RPMI8226 (cell line): ENCODE data around the gene KRT84.

Experiments
- DNase-seq: peaks from one replicate; pipeline ENCODE4 v3.0.0-alpha.2; 2015

Gene KRT84

DNA sequence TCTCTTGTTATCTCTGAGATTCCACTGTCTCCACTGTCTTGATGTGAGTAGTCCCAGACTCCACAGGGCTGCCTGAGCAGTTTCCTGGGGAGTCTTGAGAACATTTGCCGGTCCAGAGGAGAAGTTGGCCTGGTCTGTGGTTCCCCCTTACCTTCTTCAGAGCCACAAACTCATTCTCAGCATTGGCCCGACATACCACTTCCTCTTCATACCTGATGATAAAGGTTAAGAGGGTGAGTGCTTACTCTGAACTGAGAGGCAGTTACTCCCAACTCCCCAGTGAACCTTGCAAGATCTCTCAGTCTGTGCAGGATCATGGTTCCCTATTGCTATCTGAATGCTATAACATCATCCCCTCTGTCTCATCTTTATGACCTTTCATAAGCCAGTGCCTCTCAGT lies 2.6 kb downstream of the KRT84 start:
- peak; percentile 23 for DNase-seq

DNA sequence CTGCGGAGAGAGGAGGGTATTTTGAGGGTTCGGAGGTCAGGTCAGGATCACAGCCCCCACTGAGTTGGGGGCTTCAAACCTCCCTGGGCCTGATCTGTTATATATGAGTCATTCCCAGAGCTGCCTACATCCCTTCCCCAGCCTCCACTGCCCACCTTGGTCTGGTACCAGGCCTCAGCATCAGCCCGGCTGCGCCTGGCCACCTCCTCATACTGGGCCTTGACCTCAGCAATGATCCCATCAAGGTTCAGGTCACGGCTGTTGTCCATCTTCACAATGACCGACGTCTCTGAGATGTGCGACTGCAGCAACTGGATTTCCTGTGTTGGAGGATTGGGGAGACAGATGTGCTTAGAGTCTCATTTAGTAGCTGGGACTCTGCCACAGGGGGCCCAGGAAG lies 4.2 kb downstream of the KRT84 start:
- DNase-seq: no peak

DNA sequence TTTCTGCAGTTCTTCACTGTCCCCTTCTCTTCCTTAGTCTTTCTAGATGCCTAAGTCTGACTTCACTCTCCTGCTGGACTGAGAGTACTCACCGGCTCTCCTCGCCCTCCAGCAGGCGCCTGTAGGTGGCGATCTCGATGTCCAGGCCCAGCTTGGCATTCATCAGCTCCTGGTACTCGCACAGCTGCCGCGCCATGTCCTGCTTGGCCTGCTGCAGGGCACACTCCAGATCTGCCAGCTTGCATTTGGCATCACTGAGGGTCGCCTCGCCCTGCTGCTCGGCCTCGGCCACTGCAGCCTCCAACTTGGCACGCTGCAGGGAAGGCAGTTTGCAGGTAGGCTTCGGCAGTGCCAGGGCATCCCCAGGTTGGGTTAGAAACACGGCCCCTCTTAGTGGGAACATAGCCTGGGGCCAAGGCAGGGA lies 5.2 kb downstream of the KRT84 start:
- DNase-seq: peak; percentile 66

DNA sequence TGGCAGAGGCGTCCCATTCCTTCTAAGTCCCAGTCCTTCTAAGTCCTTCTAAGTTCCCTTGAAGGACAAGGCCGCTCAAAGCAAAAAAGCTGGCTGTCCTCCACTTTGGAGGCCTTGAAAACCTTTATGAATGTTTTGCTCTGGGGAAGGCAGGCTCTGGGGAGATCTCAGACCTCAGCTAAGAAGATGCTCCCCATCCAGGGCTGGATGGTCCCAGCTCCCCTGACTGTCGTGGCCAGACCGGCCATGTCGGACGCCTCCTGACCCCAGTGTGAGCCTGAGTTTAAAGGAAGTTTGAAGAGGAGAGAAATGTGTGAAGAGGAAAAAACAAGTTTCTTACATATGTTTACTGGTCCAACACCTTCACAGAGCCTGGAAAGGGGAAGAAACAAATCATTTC lies 5.9 kb downstream of the KRT84 start:
- no peak for DNase-seq

DNA sequence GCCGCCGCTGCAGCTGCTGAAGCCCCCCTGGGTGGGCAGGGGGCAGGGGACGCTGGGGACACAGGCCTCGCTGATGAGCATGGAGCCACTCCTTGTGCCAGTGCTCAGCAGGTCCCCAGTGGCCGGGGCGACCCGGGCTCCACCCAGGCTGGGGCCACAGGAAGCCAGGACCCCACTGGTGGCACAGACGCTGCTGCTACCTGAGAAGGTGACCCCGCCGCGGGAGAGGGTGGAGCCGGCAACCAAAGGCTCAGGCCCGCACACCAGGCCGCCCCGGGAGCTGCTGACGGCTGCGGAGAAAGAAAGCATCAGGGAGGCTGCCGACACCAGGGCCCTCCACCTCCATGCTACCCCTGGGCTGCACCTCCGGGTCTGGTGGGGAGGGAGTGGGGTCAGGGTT lies 7.4 kb downstream of the KRT84 start:
- no peak for DNase-seq

DNA sequence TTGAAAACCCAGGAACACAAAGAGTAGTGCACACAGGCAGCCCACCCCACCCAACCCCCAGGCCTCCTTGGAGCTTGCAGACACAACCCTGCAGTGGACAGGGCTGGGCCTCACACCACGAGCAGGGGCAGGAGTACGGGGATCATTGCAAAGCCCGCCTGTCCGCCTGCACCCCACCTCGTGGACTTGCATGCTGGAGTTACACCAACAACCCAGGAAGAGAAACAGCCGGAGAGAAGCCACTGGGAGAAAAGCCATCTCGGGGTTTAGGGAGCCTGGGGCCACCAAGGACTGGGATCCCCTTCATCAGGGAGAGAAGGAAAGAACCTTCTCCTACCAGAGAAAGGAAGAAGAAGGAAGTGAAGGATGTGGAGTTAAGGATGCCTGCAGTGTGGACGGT lies 8.2 kb downstream of the KRT84 start:
- DNase-seq: no peak

DNA sequence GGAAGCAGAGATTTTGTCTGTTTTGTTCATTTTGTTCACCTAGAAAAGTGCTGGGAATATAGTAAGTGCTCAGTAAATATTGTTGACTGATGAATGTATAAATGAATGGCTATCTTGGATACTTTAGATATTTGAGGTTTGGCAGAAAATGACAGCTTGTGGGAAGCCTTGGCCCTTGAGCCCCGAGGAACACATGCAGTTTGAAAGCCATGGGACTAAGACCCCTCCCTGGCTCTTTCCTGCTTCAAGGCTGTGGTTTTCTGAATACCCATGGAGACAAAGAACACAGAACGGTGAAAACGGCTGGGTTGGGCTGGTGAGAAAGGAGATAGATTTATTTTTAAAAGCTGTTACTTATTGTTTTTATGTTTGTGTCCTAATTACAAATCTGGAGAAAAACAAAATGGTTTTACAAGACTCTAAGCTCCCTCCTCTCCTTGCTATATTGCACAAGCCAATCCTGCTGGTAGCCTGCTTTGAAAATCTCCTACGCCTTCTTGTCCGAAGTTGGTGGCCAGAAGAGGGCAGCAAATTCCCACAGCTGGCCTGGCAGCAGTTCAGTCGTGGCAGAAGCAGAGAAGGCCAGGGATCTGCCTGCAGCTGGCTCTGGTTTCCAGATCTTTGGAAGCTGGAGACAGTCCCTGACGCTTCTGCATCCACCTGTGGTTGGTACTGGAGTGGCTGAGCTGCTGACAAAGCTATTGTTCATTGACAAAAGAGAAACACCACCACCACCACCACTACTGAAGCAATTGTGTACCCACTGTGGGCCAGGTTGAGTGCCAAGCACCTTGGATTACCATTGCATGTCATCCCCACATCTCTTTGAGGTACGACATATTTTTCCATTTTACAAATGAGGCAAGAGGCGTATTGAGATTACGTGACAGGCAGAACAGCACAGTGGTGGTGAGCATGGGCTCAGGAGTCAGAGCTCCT lies 13.0 kb downstream of the KRT84 start:
- peak; percentile 80 for DNase-seq

DNA sequence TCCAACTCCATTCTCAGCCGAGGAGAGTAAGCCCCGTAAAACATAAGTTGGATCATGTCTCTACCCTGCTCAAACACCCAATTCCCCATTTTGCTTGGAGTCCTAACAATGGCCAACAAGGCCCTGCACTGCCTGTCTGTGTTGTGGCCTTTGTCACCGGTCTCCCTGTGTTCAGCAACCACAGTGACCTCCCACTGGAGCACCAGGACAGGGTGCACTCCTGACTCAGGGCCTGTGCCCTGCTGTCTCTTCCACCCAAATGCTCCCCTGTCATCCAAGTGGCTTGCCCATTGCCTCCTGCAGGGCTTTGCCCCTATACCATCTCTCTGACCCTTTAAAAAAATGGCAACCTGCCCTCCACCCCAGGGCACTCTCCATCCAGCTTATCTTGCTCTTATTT lies 13.7 kb downstream of the KRT84 start:
- DNase-seq: no peak

DNA sequence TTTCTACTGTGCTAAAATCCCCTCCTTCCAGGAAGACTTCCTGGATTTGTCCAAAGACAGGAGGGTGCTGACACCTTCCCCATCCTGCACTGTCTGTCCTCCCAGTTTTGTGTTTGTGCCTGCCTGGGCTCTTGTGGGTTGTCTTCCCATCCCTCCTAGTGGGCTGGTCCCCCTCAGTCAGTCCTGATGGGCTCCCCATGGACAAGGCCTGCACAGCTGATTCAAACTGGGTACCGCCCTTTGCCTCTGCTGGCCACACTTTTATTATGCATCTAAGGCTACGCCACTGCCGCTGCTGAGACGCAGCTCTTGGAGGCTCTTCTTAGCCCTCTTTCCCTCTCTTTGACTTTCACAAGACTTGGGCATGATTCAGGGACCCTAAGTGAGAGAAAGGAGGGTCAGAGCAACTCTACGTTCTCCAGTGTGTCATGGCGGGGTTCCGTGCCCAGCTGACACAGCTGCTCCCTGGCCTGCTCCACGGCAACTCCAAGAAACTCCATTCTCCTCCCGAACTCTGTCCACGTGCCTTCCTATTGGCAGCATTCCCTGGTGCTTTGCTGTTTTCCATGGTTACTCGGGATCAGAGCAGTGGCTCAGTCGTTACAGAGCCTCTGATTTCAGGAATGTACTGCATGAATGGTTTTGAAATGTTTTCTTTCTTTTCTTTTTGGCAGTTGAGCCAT lies 14.4 kb downstream of the KRT84 start:
- DNase-seq: no peak

DNA sequence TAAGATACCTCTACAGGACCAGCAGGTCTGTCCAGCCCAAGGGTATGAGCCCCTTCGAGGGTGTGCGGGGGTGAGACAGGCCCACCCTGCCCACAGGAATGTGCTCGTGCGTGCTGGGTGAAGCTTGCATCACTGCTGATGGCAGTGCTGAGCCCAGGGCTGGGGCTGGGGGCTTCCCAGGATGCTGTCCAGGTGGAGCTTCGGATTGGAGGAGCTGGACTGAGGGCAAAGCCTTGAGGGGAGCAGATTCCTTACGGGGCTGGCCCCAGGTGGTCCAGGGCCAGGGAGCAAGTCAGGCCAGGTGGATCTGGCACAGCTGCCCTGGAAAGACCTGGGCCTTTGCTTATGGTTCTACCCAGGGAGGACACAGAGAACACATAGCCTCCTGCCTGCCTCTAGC lies 15.6 kb downstream of the KRT84 start:
- no peak for DNase-seq

DNA sequence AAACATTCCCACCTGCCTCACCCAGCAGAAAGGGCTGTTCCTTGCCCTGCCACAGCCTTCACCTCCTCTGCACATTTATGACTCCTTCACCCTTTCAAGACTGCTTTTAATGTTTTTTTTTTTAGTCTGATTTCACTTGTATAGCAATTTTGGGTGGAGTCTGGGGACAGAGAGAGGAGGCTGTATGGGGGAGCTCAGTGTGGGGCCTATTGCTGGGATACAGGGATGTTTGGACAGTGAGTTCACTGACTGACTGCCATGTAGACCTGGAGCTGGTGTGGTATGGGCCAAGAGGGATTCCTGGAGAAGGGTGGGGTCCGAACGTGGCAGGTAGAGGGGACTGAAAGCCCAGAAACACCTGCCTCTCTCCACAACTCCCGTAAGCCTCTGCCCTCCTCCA lies 16.2 kb downstream of the KRT84 start:
- DNase-seq: no peak

DNA sequence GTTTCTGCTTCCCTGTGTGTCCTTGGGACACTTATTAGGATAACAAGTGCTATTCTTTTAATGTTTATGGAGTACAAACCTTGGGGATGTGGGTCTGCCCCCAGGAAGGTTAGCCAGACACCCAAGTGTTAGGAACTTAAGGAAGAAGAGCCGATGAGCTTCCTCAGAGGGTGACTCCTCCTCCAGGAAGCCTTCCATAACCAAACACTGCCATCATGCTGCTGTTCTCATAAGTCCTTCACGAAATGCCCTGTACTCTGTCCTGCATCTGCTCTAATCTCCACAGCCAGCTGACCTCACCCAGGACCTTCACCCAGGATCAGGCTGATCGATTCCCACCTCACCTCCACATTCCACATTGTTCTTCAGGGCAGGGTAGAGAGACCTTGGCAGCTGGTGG lies 16.9 kb downstream of the KRT84 start:
- no peak for DNase-seq

DNA sequence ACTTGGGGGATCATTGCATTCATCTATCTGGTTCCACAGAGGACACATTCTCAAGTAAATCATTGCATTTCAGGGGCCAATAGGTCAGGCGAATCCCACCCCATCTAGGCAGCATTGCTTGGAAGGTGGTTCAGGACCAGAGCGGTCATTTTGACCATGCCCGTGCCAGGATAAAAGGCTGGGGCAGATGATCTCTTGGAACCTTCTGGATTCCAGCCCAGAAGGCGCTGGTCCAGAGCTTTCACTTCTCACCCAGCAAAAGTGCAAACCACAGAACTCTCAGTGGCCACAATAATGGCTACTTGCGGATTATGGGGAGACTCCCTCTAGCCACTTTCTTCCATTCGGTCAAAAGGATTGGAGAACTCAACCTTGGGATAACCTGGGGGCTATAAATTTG lies 17.6 kb downstream of the KRT84 start:
- no peak for DNase-seq

DNA sequence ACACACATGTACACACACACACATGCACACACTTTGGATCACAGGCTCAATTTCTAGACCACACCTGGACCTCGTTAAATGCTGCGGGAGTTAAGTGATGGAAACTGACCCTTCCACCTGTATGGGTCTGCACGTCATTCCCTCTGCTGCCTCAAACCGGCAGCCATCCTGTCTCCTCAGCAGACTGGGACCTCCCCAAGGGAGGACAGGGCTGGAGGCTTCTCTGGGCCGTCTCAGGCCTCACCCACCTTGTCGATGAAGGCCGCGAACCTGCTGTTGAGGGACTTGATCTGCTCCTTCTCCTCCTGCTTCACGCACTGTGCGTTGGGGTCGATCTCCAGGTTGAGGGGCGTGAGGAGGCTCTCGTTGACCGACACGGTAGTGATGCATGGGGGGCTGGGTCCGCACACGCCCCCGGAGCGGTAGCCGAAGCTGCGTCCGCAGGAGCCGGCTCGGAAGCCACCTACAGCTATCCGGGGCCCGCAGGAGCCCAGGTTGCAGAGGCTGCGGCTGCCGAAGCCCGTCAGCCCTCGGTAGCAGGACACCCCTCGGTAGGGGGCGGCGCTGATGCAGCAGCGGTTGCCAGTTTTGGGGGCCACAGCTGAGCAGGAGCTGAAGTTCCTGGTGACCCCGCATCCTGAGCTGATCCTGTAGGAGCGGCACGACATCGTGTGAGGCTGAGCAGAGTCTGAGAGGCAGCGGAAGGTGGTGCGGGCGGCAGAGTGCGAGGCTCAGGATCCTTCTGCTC lies 18.5 kb downstream of the KRT84 start, which contains the start of gene KRT85:
KRT85 (minus strand) TSS at position 744 of the 748 bp plus-strand sequence; CDS start at position 668, 76 bp downstream.
- no peak for DNase-seq

DNA sequence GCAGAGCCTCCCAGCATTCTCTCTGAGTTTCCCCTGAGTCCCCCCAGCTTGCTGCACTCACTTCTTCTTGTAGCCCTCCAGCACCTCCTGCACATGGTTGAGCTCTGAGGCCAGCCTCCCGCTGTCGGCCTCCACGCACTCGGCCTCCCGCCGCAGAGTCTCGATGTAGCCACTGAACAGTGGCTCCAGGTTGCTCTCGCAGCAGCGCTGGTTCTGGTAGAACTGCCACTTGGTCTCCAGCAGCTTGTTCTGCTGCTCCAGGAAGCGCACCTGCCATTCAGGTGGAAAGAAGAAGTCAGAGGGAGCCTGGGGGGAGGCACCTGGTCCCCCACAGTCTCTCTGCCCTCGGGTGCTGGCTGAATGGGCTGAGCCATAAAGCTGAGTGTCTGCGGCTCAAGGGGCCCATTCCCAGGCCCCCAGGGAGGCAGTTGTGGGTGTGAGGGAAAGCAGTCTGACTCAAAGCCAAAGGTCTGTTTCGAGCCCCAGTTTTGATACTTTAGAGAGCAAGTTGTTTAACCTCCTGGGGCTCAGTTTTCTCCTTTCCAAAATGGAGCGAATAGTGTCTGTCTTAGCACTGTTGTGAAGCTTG lies 20.5 kb downstream of the KRT84 start:
- DNase-seq: no peak

DNA sequence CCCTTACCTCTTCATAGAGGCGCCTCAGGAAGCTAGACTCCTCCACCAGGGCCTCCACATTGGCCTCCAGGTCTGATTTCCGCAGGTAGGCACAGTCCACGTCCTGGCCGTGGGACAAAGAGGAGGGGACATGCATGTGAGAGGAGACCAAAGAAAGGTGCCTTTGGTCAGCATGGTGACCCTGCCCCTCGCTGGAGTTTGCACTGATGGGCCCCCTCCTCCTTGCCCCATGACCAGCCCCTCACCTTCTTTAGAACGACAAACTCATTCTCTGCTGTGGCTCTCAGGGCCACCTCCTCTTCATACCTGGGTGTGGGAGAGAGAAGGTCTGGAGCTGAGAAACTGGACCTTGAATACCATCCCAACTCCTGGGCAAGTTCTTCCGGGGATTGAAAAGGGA lies 21.4 kb downstream of the KRT84 start:
- no peak for DNase-seq

DNA sequence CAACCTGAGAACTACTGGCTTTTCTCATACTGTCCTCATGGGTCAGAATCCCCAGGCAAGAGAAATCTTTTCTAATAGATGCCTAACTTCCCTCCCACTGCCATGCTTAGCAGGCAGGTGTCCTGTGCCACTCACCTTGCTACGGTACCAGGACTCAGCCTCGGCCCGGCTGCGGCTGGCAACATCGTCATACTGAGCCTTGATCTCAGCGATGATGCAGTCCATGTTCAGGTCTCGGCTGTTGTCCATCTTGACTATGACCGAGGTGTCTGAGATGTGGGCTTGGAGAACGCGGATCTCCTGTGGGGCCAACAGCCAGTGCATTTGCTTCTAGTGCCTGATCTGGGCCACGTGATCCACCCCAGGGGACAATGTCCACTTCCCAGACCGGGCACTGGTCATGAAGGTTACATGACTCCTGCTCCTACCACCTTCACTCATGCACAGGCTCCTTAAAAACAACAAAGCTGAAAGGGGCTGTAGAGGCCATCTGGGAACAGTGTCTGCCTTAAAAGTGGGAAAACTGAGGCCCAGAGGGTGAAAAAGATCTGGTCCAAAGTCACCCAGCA lies 22.3 kb downstream of the KRT84 start:
- DNase-seq: no peak

DNA sequence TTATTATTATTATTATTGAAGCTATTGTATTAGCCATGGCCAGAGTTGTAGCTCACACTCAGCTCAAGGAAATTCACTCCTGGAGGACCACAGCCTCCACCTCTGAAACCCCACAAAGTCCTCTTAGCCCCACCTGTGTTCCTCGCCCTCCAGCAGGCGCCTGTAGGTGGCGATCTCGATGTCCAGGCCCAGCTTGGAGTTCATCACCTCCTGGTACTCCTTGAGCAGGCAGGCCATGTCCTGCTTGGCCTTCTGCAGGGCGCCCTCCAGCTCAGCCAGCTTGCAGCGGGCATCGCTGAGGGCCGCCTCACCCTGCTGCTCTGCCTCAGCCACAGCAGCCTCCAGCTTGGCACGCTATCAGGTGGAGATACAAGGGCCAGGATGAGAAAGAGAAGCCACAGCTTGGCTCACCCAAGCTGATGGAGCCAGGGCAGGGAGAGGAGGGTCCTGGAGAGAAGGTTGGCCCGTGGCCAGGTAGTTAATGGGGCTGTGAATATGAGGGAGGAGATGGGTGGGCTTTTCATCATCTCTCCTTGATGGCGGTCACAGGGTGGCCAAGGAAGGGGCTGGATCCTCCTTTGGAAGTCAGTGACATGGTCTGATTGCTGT lies 23.2 kb downstream of the KRT84 start:
- DNase-seq: peak; percentile 49

DNA sequence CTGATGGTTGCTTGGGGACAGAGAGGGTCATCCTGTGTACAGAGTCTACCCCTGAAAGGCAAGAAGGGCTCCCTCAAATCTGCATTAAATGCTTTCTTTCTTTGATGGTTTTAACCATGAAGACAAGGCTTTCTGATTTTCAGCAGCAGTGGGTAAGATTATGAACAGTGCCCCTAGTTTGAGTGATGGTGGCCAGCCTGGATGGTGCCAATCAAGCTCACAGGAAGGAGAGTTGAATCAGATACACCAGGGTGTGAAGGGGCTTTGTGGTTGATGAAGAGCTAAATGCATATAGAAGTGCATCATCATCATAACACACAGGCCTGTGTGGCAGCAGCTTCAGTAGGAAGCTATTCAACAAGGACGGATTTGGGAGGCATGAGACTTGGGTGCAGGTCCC lies 23.9 kb downstream of the KRT84 start:
- DNase-seq: no peak

DNA sequence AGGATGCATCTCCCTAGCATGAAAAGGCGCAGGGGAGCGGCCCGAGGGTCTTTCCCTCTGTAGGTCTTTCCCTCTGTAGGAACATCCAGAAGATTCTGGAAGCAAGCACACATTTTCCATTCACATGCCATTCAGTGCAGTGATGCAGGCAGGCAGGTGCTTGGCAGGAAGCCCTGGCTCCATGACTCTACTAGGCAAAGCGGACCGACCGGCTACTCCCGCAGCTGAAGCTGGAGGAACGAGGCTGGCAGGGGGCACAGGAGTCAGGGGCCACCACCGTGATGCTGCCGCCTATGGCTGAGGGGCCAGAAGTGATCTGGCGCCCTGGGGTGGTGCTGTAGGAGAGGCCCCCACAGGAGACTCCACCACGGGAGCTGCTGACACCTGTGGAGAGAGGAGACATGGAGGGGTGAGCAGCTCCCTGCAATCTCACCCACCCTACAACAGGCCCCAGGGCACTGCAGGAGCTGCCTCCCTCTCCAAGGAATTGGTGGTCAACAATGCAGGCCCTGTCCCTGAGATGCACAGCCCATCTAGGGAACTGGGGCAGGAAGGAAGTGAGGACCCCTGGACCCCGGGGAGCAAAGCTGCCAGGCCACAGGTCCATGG lies 24.7 kb downstream of the KRT84 start:
- no peak for DNase-seq

DNA sequence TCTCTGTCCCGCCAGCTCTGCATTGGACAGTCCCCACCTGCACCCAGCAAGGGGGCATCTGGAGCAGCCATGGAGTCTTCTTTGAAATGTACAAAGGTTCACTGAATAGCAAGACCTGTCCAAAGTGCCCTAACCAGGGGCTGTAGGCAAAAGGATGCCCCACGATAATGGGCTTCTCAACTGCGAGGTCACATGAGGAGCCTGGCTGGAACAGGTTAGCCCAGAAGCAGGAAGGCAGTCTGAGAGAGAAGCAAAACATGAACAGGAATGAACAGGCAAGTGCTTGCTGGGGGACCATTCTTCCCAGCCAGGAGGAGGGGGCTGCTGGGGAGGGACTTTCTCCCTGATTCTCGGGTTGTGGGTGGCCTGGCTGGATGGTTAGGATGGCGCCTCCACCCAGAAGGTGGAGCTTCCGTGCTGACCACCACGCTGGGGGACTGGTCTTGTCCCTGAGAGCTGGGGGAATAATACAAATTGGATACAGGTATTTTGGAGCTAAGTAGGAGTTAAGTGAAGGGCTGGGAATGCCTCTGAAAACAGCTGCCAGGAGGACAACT lies 25.3 kb downstream of the KRT84 start:
- DNase-seq: no peak
